IPS-15b (cell line): ENCODE results near the gene UACA.
A peak's percentile ranks its signal among the peaks of the same experiment; 100 is the strongest.
"Not testable (repeated sequence)": the region's sequence is repeated elsewhere in the genome, so short reads cannot be mapped to it uniquely, and the experiment has no call there.

Experiments
- H3K27me3 ChIP-seq: one replicate; pipeline ENCODE4 v1.6.1; 2013; ENCODE audit warnings: low read length; ENCODE audit not compliant: control insufficient read depth, insufficient read depth
- H3K36me3 ChIP-seq: one replicate; pipeline ENCODE4 v1.6.1; 2013; ENCODE audit warnings: low read length; ENCODE audit not compliant: control insufficient read depth, insufficient read depth
- H3K4me1 ChIP-seq: one replicate; pipeline ENCODE4 v1.6.1; 2013; ENCODE audit warnings: mild to moderate bottlenecking, low read length; ENCODE audit not compliant: control insufficient read depth, insufficient read depth
- H3K4me3 ChIP-seq: one replicate; pipeline ENCODE4 v1.5.1; 2013; ENCODE audit warnings: low read depth, low read length
- H3K9ac ChIP-seq: one replicate; pipeline ENCODE4 v1.6.1; 2013; ENCODE audit warnings: low read depth, mild to moderate bottlenecking, low read length
- H3K9me3 ChIP-seq: one replicate; pipeline ENCODE4 v1.6.1; 2013; ENCODE audit warnings: mild to moderate bottlenecking, low read length; ENCODE audit not compliant: control insufficient read depth, insufficient read depth

The UACA gene, protein sequence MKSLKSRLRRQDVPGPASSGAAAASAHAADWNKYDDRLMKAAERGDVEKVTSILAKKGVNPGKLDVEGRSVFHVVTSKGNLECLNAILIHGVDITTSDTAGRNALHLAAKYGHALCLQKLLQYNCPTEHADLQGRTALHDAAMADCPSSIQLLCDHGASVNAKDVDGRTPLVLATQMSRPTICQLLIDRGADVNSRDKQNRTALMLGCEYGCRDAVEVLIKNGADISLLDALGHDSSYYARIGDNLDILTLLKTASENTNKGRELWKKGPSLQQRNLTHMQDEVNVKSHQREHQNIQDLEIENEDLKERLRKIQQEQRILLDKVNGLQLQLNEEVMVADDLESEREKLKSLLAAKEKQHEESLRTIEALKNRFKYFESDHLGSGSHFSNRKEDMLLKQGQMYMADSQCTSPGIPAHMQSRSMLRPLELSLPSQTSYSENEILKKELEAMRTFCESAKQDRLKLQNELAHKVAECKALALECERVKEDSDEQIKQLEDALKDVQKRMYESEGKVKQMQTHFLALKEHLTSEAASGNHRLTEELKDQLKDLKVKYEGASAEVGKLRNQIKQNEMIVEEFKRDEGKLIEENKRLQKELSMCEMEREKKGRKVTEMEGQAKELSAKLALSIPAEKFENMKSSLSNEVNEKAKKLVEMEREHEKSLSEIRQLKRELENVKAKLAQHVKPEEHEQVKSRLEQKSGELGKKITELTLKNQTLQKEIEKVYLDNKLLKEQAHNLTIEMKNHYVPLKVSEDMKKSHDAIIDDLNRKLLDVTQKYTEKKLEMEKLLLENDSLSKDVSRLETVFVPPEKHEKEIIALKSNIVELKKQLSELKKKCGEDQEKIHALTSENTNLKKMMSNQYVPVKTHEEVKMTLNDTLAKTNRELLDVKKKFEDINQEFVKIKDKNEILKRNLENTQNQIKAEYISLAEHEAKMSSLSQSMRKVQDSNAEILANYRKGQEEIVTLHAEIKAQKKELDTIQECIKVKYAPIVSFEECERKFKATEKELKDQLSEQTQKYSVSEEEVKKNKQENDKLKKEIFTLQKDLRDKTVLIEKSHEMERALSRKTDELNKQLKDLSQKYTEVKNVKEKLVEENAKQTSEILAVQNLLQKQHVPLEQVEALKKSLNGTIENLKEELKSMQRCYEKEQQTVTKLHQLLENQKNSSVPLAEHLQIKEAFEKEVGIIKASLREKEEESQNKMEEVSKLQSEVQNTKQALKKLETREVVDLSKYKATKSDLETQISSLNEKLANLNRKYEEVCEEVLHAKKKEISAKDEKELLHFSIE (N-terminal part only)

DNA sequence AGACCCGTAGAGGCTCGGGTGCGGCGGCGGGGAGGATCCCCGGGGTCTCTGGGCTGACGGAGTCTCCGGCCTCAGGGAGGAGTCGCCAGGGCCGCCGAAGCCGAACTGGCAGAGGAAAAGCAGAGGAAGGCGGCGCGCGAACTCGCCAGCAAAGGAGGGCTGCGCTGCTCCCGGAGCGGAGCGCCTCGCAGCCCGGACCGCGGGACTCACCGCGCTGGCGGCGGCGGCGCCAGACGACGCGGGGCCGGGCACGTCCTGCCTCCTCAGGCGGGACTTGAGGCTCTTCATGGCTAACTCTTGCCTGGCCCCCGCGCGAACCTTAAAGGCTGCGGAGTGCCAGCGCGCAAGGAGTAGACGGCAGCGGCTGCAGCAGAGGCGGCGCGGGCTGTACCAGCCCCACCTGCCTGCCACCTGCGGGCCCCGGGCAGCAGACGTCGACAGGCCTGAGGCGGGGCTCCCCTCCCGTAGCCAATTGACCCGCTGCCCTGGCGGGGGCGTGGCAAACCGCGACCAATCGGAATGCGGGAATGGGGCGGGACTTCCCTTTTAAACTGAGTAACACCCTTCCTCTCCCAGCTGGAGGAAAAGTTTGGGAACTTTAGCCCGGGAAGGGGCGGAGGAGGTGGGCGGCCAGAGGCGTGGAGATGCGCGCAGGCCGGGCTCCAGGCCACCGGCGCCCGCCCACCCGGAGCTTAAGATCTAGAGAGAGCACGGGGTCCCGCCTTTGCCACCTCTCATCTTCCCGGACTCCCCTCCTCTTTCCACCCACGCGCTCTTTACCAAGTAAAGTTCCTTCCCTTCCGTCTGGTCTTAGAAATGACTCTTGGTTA, at the start of gene UACA:
Gene UACA (minus strand): TSS at position 439 of the 830 bp plus-strand sequence. CDS start 151 bp downstream, at position 288.
- H3K36me3 ChIP-seq = no peaks in the 10 kb centered on the region
- H3K4me1 ChIP-seq = peaks cover 15% of the 10 kb centered on the region
- peak within 1 kb of the TSS; percentile 70 for H3K9ac ChIP-seq

DNA sequence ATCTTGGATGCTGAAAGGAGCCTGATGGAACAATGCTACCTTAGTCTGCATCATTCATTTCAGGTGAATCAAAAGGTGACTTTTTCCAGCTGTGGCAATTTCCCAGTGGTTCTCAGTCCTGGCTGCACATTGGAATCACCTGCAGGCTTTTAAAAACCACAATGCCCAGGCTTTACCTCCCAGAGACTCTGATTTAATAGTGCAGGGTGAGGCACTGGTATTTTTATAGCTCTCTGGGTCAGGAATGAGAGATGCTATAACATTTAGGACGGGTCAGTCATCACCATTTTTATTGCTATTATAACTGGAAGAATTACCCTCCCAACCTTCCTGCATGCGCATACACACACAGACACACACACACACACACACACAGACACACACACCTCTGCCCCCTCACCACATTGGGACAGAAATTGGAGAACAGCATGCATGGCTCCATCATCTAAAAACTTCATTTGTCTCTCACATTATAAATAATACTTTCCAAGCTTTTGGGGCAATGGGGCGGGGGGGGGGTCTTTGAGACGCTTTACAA, 49.5 kb upstream of the UACA start:
- Histone ChIP-seq H3K27me3 (no peaks in the 10 kb centered on the region), H3K9ac (no peak overlapping the region), H3K9me3 (no peaks in the 10 kb centered on the region), H3K4me1 (no peaks in the 10 kb centered on the region), H3K36me3 (no peaks in the 10 kb centered on the region), H3K4me3 (no peak overlapping the region)

More for the DNA sequence above, at the start of gene UACA:
- Histone ChIP-seq H3K27me3 (no peaks in the 10 kb centered on the region), H3K9me3 (no peaks in the 10 kb centered on the region), H3K4me3 (peak within 1 kb of the TSS; percentile 93)

DNA sequence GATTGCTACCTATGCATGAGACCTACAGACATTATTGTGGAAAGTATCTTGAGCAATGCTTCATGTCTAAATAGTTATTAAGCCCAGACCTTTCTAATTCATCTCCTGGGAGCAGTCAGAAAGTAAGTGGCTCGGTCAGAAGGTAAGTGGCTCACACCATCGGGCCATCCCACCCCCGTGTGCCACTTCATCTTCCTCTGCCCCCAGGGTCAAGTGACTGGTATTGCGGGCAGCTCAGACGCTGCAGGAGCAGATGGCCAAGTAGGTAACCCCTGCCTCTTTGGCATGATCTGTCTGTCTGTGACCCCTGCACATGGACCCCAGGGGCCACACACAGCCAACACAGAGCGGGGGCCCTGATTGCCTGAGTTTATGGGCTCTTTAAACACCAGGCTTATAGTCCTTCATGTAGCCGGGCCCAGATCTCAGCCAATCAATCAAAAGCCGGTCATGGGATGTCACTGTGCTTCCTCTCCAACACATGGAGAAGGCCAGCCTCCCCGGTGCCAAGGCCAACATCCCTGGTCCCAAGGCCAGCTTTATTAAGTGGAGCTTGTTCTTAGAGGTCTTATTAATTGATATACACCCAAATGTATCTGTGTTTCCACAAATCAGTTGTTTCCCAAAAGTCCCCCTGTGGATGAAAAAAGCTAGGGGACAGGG, 47.7 kb upstream of the UACA start:
- Histone ChIP-seq H3K27me3 (no peaks in the 10 kb centered on the region), H3K4me3 (no peak overlapping the region), H3K9ac (no peak overlapping the region)

DNA sequence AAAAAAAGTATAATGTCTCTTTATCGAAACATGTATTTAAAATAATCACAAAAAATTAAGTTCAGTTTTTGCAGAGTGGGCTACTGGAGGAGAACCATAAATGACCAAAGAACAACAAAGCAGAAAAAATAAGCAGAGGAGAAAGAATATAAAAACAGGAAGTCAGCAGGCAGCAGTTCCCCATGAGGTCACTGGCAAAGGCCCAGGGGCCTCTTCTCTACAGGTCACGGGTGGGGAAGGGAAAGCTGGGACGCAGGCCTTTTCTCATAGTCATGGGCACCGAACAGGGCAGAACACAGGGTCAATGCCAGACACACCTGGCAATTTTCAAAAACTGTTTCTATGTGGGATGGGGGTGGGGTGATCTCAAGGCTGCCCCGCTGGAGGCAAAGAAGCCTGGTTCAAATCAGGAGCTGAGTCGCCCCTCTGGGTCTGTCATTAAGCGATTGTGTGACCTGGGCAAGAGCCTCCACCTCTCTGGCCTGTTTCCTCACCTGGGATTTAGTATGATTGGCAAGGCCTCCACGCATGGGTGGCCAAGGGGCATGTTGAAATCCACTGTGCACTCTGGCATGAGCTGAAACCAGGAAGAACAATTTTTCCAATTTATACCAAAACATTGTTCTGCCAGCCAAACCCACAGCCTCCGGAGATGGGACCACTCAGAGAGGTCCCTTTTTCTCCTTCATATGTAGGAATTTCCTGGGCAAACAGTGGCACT, 43.8 kb upstream of the UACA start:
- Histone ChIP-seq H3K4me3 (no peak overlapping the region), H3K27me3 (no peaks in the 10 kb centered on the region)

More for the DNA sequence above, 47.7 kb upstream of the UACA start:
- no peaks in the 10 kb centered on the region for H3K4me1 ChIP-seq
- H3K36me3 ChIP-seq = no peaks in the 10 kb centered on the region
- H3K9me3 ChIP-seq = no peaks in the 10 kb centered on the region

DNA sequence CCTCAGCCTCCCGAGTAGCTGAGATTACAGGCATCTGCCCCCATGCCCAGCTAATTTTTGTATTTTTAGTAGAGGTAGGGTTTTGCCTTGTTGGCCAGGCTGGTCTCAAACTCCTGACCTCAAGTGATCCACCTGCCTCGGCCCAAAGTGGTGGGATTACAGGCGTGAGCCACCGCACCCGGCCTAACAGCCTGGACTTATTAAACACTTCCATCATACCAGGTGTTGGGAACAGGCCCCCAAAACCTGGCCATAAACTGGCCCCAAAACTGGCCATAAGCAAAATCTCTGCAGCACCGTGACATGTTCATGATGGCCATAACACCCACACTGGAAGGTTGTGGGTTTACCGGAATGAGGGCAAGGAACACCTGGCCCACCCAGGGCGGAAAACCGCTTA, 41.0 kb upstream of the UACA start:
- not testable (repeated sequence) for H3K36me3 ChIP-seq, H3K27me3 ChIP-seq, H3K9me3 ChIP-seq, H3K9ac ChIP-seq, H3K4me1 ChIP-seq, H3K4me3 ChIP-seq

More for the DNA sequence above, 43.8 kb upstream of the UACA start:
- Histone ChIP-seq H3K36me3 (no peaks in the 10 kb centered on the region), H3K4me1 (no peaks in the 10 kb centered on the region), H3K9me3 (no peaks in the 10 kb centered on the region), H3K9ac (no peak overlapping the region)

DNA sequence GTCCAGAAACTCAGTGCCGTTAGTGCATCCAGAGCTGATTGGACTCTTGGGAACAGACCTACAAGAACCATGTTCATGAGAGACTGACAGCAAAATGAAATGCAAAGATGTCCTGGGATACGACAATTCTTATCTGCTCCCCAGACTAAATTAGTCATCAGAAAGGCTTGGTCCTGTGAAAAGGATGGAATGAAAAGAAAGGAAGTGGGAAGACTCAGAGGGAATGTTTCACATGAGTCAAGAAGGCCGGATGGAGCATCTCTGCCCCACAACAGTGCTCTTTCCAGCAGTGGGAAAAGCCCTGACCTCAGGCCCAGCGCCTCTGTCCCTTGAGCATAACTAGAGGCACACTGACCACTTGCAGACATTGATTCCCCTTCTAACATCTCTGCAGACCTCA, 39.3 kb upstream of the UACA start:
- Histone ChIP-seq H3K27me3 (no peaks in the 10 kb centered on the region), H3K9ac (no peak overlapping the region), H3K4me3 (no peak overlapping the region), H3K9me3 (no peaks in the 10 kb centered on the region), H3K36me3 (no peaks in the 10 kb centered on the region), H3K4me1 (no peaks in the 10 kb centered on the region)

DNA sequence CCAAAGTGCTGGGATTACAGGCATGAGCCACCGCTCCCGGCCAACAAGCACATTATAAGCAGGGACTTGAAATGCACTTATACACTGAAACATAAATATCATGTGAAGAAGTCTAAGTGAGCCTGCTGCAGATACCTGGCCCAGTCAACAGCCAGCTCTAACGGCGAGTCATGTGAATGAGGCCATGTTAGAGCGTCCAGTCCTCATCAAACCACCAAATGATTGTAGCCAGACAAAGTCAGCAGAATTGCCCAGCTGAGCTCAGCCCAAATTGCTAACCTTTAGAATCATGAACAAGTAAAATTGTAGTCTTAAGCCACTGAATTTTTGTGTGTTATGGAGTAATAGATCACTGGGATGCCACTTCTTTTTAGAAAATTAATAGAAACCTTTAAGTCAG, 37.8 kb upstream of the UACA start:
- Histone ChIP-seq H3K36me3 (no peaks in the 10 kb centered on the region), H3K4me1 (no peaks in the 10 kb centered on the region), H3K9me3 (no peaks in the 10 kb centered on the region), H3K9ac (no peak overlapping the region), H3K27me3 (no peaks in the 10 kb centered on the region), H3K4me3 (no peak overlapping the region)

DNA sequence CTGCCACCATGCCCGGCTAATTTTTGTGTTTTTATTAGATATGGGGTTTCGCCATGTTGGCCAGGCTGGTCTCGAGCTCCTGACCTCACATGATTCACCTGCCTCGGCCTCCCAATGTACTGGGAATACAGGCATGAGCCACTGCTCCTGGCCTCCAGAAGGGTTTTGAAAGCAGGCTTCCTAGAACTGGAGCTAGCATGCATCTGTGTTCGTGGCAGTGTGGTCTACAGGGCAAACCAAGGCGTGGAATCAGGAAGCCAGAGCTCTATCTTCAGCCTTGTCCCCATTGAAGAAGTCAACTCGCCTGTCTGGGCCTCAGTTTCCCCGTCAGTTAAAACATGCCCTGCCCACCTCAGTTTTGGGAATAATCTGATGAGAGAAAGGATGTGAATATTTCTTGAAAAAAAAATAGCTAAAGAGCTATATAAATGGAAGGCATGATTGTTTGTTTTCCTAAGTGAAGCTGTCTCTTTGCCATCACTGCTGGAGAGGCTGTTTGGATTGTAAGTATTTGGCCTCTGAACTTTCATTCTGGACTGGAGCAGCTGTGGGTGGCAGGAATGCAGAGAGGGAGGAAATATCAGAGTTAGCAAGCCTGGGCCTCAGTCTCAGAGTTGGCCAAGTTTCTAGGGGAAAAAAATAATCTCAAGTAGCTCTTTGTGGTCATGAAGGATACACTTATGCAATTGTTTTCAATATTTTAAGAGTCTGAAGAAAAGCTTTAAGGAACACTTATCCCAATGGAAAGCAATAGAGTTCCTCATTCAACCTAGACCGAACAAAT, 36.5 kb upstream of the UACA start:
- no peak overlapping the region for H3K4me3 ChIP-seq
- H3K4me1 ChIP-seq = no peaks in the 10 kb centered on the region
- H3K9ac ChIP-seq = no peak overlapping the region
- H3K36me3 ChIP-seq = no peaks in the 10 kb centered on the region
- no peaks in the 10 kb centered on the region for H3K9me3 ChIP-seq
- no peaks in the 10 kb centered on the region for H3K27me3 ChIP-seq

DNA sequence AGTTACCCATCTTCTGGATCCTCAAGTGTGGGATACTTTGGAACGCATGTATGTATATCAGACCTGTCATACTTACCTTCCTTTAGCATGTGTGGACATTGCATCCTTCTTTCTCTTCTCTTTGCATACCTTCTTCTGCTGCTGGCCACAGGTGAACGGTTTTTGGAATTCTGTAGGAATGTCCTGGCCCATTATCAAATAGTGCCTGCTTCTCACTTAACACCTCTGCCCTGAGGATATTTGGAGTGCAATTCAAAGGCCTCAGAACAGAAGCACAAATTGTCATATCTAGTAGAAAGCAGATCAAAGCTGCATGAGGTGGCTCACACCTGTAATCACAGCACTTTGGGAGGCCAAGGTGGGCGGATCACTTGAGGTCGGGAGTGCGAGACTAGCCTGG, 34.1 kb upstream of the UACA start:
- no peaks in the 10 kb centered on the region for H3K27me3 ChIP-seq
- H3K9ac ChIP-seq = no peak overlapping the region
- no peaks in the 10 kb centered on the region for H3K9me3 ChIP-seq
- no peaks in the 10 kb centered on the region for H3K36me3 ChIP-seq
- H3K4me1 ChIP-seq = no peaks in the 10 kb centered on the region
- H3K4me3 ChIP-seq = no peak overlapping the region
